ENCODE measurements around the gene TCOF1.

The TCOF1 gene

GRCh38 chr5:150391064-150391834 is 33.8 kb downstream of the TCOF1 start:
- no CpG with 5 or more reads among the region's 13 CpGs for WGBS (ENCODE audit: insufficient coverage, insufficient read length)
- DNase-seq (ENCODE audit: low read depth, low spot score), result no peak
- Histone ChIP-seq H3K27ac (ENCODE audit: low read length) (no peak overlapping the region), H3K9me3 (ENCODE audit: control insufficient read depth, insufficient read depth, low read length) (no peaks in the 10 kb centered on the region), H3K27me3 (ENCODE audit: control insufficient read depth, insufficient read depth, low read length) (no peaks in the 10 kb centered on the region), H3K4me3 (ENCODE audit: low read length) (no peak overlapping the region), H3K36me3 (ENCODE audit: control insufficient read depth, insufficient read depth, low read length) (peaks cover 60% of the 10 kb centered on the region), H3K4me1 (ENCODE audit: control insufficient read depth, insufficient read depth, low read length) (no peaks in the 10 kb centered on the region)

- peaks cover 61% of the 10 kb centered on the region for H3K36me3 ChIP-seq (ENCODE audit: control insufficient read depth, insufficient read depth, low read length)
- no peak overlapping the region for H3K4me3 ChIP-seq (ENCODE audit: low read length)
- no CpG with 5 or more reads among the region's 3 CpGs for WGBS (ENCODE audit: insufficient coverage, insufficient read length)
- no peak overlapping the region for H3K27ac ChIP-seq (ENCODE audit: low read length)
- no peaks in the 10 kb centered on the region for H3K27me3 ChIP-seq (ENCODE audit: control insufficient read depth, insufficient read depth, low read length)
- no peaks in the 10 kb centered on the region for H3K9me3 ChIP-seq (ENCODE audit: control insufficient read depth, insufficient read depth, low read length)
- H3K4me1 ChIP-seq (ENCODE audit: control insufficient read depth, insufficient read depth, low read length), result no peaks in the 10 kb centered on the region
- no peak for DNase-seq (ENCODE audit: low read depth, low spot score)
These were observed 34.5 kb downstream of the TCOF1 start for GRCh38 chr5:150391986-150392385.

GRCh38 chr5:150392680-150393079 is 35.2 kb downstream of the TCOF1 start:
- WGBS (ENCODE audit: insufficient coverage, insufficient read length), result no CpG with 5 or more reads among the region's 7 CpGs
- Histone ChIP-seq H3K4me3 (ENCODE audit: low read length) (no peak overlapping the region), H3K4me1 (ENCODE audit: control insufficient read depth, insufficient read depth, low read length) (no peaks in the 10 kb centered on the region), H3K9me3 (ENCODE audit: control insufficient read depth, insufficient read depth, low read length) (no peaks in the 10 kb centered on the region), H3K36me3 (ENCODE audit: control insufficient read depth, insufficient read depth, low read length) (peaks cover 63% of the 10 kb centered on the region), H3K27ac (ENCODE audit: low read length) (no peak overlapping the region), H3K27me3 (ENCODE audit: control insufficient read depth, insufficient read depth, low read length) (no peaks in the 10 kb centered on the region)
- no peak for DNase-seq (ENCODE audit: low read depth, low spot score)

GRCh38 chr5:150393096-150393645 is 35.7 kb downstream of the TCOF1 start:
- Histone ChIP-seq H3K9me3 (ENCODE audit: control insufficient read depth, insufficient read depth, low read length) (no peaks in the 10 kb centered on the region), H3K27ac (ENCODE audit: low read length) (no peak overlapping the region), H3K27me3 (ENCODE audit: control insufficient read depth, insufficient read depth, low read length) (no peaks in the 10 kb centered on the region), H3K4me1 (ENCODE audit: control insufficient read depth, insufficient read depth, low read length) (no peaks in the 10 kb centered on the region), H3K36me3 (ENCODE audit: control insufficient read depth, insufficient read depth, low read length) (peaks cover 58% of the 10 kb centered on the region), H3K4me3 (ENCODE audit: low read length) (no peak overlapping the region)
- DNase-seq (ENCODE audit: low read depth, low spot score), result no peak
- WGBS (ENCODE audit: insufficient coverage, insufficient read length), result no CpG with 5 or more reads among the region's 3 CpGs

GRCh38 chr5:150394131-150394530 is 36.6 kb downstream of the TCOF1 start:
- no peak overlapping the region for H3K4me3 ChIP-seq (ENCODE audit: low read length)
- H3K36me3 ChIP-seq (ENCODE audit: control insufficient read depth, insufficient read depth, low read length), result peaks cover 64% of the 10 kb centered on the region
- no peak for DNase-seq (ENCODE audit: low read depth, low spot score)
- WGBS (ENCODE audit: insufficient coverage, insufficient read length), result no CpG with 5 or more reads among the region's 3 CpGs
- H3K27ac ChIP-seq (ENCODE audit: low read length), result no peak overlapping the region
- no peaks in the 10 kb centered on the region for H3K4me1 ChIP-seq (ENCODE audit: control insufficient read depth, insufficient read depth, low read length)
- H3K27me3 ChIP-seq (ENCODE audit: control insufficient read depth, insufficient read depth, low read length), result no peaks in the 10 kb centered on the region
- H3K9me3 ChIP-seq (ENCODE audit: control insufficient read depth, insufficient read depth, low read length), result no peaks in the 10 kb centered on the region

GRCh38 chr5:150394912-150395687 is 37.6 kb downstream of the TCOF1 start:
- Histone ChIP-seq H3K27ac (ENCODE audit: low read length) (no peak overlapping the region), H3K36me3 (ENCODE audit: control insufficient read depth, insufficient read depth, low read length) (peaks cover 63% of the 10 kb centered on the region), H3K4me3 (ENCODE audit: low read length) (no peak overlapping the region), H3K4me1 (ENCODE audit: control insufficient read depth, insufficient read depth, low read length) (no peaks in the 10 kb centered on the region), H3K27me3 (ENCODE audit: control insufficient read depth, insufficient read depth, low read length) (no peaks in the 10 kb centered on the region), H3K9me3 (ENCODE audit: control insufficient read depth, insufficient read depth, low read length) (no peaks in the 10 kb centered on the region)
- WGBS (ENCODE audit: insufficient coverage, insufficient read length), result no CpG with 5 or more reads among the region's 13 CpGs
- no peak for DNase-seq (ENCODE audit: low read depth, low spot score)

- H3K9me3 ChIP-seq (ENCODE audit: control insufficient read depth, insufficient read depth, low read length), result no peaks in the 10 kb centered on the region
- H3K27me3 ChIP-seq (ENCODE audit: control insufficient read depth, insufficient read depth, low read length), result no peaks in the 10 kb centered on the region
- no peaks in the 10 kb centered on the region for H3K4me1 ChIP-seq (ENCODE audit: control insufficient read depth, insufficient read depth, low read length)
- no CpG with 5 or more reads among the region's 2 CpGs for WGBS (ENCODE audit: insufficient coverage, insufficient read length)
- DNase-seq (ENCODE audit: low read depth, low spot score), result no peak
- peaks cover 66% of the 10 kb centered on the region for H3K36me3 ChIP-seq (ENCODE audit: control insufficient read depth, insufficient read depth, low read length)
- no peak overlapping the region for H3K4me3 ChIP-seq (ENCODE audit: low read length)
- no peak overlapping the region for H3K27ac ChIP-seq (ENCODE audit: low read length)
These were observed 38.1 kb downstream of the TCOF1 start for GRCh38 chr5:150395688-150395975.

GRCh38 chr5:150396267-150396666 is 38.8 kb downstream of the TCOF1 start:
- WGBS (ENCODE audit: insufficient coverage, insufficient read length), result no CpG with 5 or more reads among the region's 7 CpGs
- H3K4me3 ChIP-seq (ENCODE audit: low read length), result no peak overlapping the region
- no peaks in the 10 kb centered on the region for H3K27me3 ChIP-seq (ENCODE audit: control insufficient read depth, insufficient read depth, low read length)
- no peak for DNase-seq (ENCODE audit: low read depth, low spot score)
- H3K27ac ChIP-seq (ENCODE audit: low read length), result no peak overlapping the region
- H3K4me1 ChIP-seq (ENCODE audit: control insufficient read depth, insufficient read depth, low read length), result no peaks in the 10 kb centered on the region
- no peaks in the 10 kb centered on the region for H3K9me3 ChIP-seq (ENCODE audit: control insufficient read depth, insufficient read depth, low read length)
- H3K36me3 ChIP-seq (ENCODE audit: control insufficient read depth, insufficient read depth, low read length), result peaks cover 62% of the 10 kb centered on the region

- WGBS (ENCODE audit: insufficient coverage, insufficient read length), result no CpG with 5 or more reads among the region's 14 CpGs
- Histone ChIP-seq H3K4me1 (ENCODE audit: control insufficient read depth, insufficient read depth, low read length) (no peaks in the 10 kb centered on the region), H3K27ac (ENCODE audit: low read length) (no peak overlapping the region), H3K4me3 (ENCODE audit: low read length) (no peak overlapping the region), H3K9me3 (ENCODE audit: control insufficient read depth, insufficient read depth, low read length) (no peaks in the 10 kb centered on the region), H3K36me3 (ENCODE audit: control insufficient read depth, insufficient read depth, low read length) (peaks cover 52% of the 10 kb centered on the region), H3K27me3 (ENCODE audit: control insufficient read depth, insufficient read depth, low read length) (no peaks in the 10 kb centered on the region)
- no peak for DNase-seq (ENCODE audit: low read depth, low spot score)
These were observed 39.8 kb downstream of the TCOF1 start for GRCh38 chr5:150397146-150397781.
